HL-60 (cell line): ENCODE results near the gene UBTD2.

Experiments used
- POLR2AphosphoS5 ChIP-seq: IDR thresholded peaks from 2 replicates; pipeline ENCODE4 v1.6.1; 2012; ENCODE audit warnings: low read depth
- REST ChIP-seq: IDR thresholded peaks from 2 replicates; pipeline ENCODE4 v1.6.1; 2012; ENCODE audit warnings: low read depth; ENCODE audit not compliant: insufficient replicate concordance
- TF ChIP-seq, protein P1 (sequence below): IDR thresholded peaks from one replicate; pipeline ENCODE4 v1.5.1; 2011; ENCODE audit warnings: low read length, control low read depth, inconsistent platforms; ENCODE audit not compliant: insufficient read depth

DNA sequence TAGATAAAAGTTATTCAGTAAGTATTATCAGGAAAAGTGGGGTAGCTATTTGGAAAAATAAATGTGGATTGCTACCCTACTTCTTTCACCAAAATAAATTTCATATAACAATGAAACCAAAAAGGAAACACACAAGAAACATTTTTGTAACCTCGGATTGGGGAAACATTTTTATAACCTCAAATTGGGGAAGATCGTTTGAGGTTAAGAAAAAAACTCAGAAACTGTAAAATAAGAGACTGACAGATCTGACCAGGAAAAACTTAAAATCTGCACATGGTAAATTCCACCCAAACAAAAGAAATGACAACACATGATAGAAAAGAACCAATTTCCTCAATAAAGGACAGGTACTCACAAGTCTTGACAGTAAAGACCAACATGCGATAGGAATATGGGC lies 76.1 kb downstream of the UBTD2 start:
- no peak for TF ChIP-seq POLR2AphosphoS5
- TF ChIP-seq, protein P1, sequence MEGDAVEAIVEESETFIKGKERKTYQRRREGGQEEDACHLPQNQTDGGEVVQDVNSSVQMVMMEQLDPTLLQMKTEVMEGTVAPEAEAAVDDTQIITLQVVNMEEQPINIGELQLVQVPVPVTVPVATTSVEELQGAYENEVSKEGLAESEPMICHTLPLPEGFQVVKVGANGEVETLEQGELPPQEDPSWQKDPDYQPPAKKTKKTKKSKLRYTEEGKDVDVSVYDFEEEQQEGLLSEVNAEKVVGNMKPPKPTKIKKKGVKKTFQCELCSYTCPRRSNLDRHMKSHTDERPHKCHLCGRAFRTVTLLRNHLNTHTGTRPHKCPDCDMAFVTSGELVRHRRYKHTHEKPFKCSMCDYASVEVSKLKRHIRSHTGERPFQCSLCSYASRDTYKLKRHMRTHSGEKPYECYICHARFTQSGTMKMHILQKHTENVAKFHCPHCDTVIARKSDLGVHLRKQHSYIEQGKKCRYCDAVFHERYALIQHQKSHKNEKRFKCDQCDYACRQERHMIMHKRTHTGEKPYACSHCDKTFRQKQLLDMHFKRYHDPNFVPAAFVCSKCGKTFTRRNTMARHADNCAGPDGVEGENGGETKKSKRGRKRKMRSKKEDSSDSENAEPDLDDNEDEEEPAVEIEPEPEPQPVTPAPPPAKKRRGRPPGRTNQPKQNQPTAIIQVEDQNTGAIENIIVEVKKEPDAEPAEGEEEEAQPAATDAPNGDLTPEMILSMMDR, result no peak
- no peak for TF ChIP-seq REST
